SK-N-SH treated with all-trans-retinoic acid at 6 μM for 48 hours (cell line): ENCODE data around the gene FRYL.
A peak's percentile ranks its signal among the peaks of the same experiment; 100 is the strongest.

Source experiments
- ARNTL ChIP-seq: fragments of 450-650 bp; formaldehyde crosslinking; IDR thresholded peaks from 2 replicates; pipeline ENCODE4 v1.5.0; 2020; ENCODE audit warnings: low read depth, mild to moderate bottlenecking, moderate library complexity, borderline replicate concordance
- CREB5 ChIP-seq: fragments of 250-450 bp; sonication (Bioruptor Pico); IDR thresholded peaks from 2 replicates; pipeline ENCODE4 v1.5.1; 2020; ENCODE audit warnings: low read depth, mild to moderate bottlenecking, moderate library complexity
- CSRNP3 ChIP-seq: fragments of 250-450 bp; sonication (Bioruptor Pico); IDR thresholded peaks from 2 replicates; pipeline ENCODE4 v1.5.1; 2021; ENCODE audit warnings: mild to moderate bottlenecking, moderate library complexity
- GLIS3 ChIP-seq: fragments of 250-450 bp; sonication (Bioruptor Pico); IDR thresholded peaks from 2 replicates; pipeline ENCODE4 v1.5.0; 2020; ENCODE audit warnings: mild to moderate bottlenecking, moderate library complexity
- TCF4 ChIP-seq: fragments of 250-450 bp; sonication (Bioruptor Pico); IDR thresholded peaks from 2 replicates; pipeline ENCODE4 v1.8.0; 2021; ENCODE audit warnings: mild to moderate bottlenecking, moderate library complexity, borderline replicate concordance
- ZFP3 ChIP-seq: fragments of 250-450 bp; sonication (Bioruptor Pico); IDR thresholded peaks from 2 replicates; pipeline ENCODE4 v1.5.0; 2020; ENCODE audit warnings: mild to moderate bottlenecking, moderate library complexity
- ZFP30 ChIP-seq: fragments of 450-650 bp; formaldehyde crosslinking; IDR thresholded peaks from 2 replicates; pipeline ENCODE4 v1.5.0; 2022; ENCODE audit warnings: mild to moderate bottlenecking, moderate library complexity
- ZNF8 ChIP-seq: fragments of 450-650 bp; formaldehyde crosslinking; IDR thresholded peaks from 2 replicates; pipeline ENCODE4 v1.5.0; 2020; ENCODE audit warnings: mild to moderate bottlenecking, moderate library complexity

GRCh38 chr4:48645225-48645794 is 134.8 kb downstream of the FRYL start:
- TF ChIP-seq ZNF8 (CRISPR knock-in tag) (no peak), ZFP3 (CRISPR knock-in tag) (no peak), CREB5 (no peak), TCF4 (no peak), GLIS3 (CRISPR knock-in tag) (0 out of 2 replicates have a peak, but pooled peaks have one; percentile 56), ARNTL (no peak), ZFP30 (CRISPR knock-in tag) (no peak), CSRNP3 (CRISPR knock-in tag) (no peak)
